ENCODE results near the gene C4orf17.

DNA sequence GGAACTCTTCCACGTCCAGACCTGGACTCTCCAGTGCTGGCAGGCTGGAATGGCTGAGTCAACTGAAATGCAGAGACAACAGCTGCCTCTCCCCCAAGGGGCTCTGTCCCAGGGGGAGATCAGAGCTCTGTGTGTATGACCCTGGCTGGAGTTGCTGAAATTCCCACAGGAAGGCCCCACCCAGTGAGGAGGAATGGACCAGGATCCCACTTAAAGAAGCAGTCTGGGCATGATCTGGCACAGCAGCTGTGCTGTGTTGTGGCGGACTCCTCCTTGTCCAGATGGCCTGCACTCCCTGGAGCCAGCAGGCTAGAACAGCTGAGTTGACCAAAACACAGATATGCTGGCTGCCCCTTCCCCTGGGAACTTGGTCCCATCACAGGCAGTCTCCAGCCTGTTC lies 25.4 kb downstream of the C4orf17 start:
- TF ChIP-seq, protein P1, sequence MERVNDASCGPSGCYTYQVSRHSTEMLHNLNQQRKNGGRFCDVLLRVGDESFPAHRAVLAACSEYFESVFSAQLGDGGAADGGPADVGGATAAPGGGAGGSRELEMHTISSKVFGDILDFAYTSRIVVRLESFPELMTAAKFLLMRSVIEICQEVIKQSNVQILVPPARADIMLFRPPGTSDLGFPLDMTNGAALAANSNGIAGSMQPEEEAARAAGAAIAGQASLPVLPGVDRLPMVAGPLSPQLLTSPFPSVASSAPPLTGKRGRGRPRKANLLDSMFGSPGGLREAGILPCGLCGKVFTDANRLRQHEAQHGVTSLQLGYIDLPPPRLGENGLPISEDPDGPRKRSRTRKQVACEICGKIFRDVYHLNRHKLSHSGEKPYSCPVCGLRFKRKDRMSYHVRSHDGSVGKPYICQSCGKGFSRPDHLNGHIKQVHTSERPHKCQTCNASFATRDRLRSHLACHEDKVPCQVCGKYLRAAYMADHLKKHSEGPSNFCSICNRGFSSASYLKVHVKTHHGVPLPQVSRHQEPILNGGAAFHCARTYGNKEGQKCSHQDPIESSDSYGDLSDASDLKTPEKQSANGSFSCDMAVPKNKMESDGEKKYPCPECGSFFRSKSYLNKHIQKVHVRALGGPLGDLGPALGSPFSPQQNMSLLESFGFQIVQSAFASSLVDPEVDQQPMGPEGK (CRISPR knock-in tag; IDR thresholded peaks at IDR 0.05; ENCODE audit: borderline replicate concordance): no peak
- no peak for TF ChIP-seq ZNF70 (CRISPR knock-in tag; IDR thresholded peaks at IDR 0.05)
